OCI-M2 (cell line): ENCODE measurements around the gene FAM185A.
"Not testable (repeated sequence)": the region's sequence is repeated elsewhere in the genome, so short reads cannot be mapped to it uniquely, and the experiment has no call there.

Experiments used
- DNase-seq: peaks from one replicate; lab custom pipeline; 2025; ENCODE audit not compliant: unreplicated experiment; lab: John Stamatoyannopoulos, UW

FAM185A gene

DNA sequence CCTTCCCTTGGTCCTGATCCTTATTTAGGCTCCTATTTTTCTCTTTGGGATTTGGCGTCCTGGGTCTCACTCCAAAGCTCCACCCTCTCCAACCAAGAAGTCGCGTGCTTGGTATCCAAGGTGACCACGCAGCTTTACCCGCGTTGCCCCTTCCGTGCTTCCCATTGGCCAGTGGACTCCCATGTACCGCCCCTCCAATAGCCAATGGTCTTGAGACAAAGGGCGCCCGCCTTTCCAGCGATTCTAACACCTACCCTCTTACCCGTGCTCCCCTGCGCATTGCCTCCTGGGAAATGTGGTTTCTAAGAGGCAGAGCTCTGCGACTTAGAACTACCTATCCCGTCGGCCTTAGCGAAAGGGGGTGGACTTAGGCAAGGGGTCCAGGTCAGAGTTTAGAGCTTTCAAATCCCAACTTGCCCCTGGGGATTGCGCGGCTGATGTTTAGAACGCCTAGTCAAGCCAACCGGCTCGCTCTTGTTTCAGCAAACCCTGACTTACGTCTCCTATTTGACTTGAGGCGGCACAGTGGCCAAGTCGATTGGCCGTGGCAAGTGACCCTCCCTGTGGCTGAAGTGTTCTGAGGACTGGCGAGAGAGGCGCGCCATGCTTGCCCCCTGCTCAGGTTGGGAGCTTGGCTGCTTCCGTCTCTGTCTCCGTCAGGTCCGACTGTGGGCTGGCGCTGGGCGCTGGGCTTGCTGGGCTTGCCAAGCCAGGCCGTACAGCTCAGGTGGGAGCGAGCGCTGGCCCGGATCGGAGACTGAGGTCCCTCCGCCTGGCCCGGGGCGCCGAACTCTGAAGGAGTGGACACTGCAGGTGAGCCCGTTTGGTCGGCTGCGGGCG, at the start of gene FAM185A:
Gene FAM185A, plus strand, starts transcription at position 395 of the 840 bp plus-strand sequence. Its CDS starts 209 bp downstream, at position 604.
- peak; percentile 73 for DNase-seq

GRCh38 chr7:102713011-102713690, 35.6 kb upstream of the FAM185A start:
- not testable (repeated sequence) for DNase-seq

- DNase-seq: not testable (repeated sequence)
Measured at GRCh38 chr7:102713691-102714080, 35.1 kb upstream of the FAM185A start.

DNA sequence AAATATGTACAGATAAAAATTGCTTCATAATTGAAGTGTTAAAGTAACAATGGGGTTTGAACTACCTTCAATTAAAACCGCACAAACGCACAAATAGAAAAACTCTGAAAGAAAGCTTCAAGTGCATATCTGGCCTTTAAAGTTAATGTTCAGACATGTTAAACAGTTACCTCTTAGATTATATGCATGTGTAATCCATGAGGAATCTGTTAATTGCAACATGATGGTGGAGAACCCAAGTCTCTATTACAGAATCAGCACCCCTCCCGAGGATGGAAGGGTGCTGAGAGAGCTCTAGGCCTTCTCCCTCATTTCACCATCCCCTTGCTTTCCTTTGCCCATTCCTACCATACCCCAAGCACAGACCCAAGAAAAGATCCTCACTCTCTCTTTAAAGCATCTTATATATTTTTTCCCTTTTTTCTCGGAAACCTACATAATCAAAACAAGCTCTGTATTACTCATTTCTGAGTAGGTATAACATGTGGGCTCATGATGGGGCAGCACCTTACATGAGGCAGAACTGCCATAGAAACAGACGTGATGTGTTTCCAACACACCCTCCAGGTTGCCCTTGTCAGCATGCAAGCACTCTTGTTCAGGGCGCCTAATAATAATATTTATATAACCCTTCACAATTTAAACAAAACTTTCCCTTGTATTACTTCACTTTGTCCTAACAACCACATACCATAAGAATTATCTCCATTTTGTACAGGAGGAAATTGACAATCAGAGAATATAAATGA, 33.9 kb upstream of the FAM185A start:
- DNase-seq: not testable (repeated sequence)

DNA sequence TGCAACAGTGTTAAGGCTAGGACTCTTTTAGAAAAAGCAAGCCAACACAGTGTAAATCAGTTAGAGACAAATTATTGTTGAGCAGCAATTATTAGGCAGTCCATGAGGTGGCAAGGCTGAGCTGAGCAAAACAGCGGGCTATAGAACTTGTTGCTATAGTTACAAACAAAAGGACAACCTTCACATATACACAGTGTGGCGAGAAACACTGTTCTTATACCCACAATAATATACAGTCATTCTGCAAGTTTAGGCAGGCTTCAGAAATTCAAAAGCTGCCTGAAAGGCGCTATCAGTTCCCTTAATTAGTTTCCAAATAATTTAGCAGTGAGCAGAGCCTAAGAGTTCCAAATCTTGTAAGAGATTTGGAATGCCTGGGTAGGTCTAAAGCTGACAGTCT, 33.1 kb upstream of the FAM185A start:
- DNase-seq: not testable (repeated sequence)

GRCh38 chr7:102718491-102718890, 30.3 kb upstream of the FAM185A start:
- DNase-seq: not testable (repeated sequence)

DNA sequence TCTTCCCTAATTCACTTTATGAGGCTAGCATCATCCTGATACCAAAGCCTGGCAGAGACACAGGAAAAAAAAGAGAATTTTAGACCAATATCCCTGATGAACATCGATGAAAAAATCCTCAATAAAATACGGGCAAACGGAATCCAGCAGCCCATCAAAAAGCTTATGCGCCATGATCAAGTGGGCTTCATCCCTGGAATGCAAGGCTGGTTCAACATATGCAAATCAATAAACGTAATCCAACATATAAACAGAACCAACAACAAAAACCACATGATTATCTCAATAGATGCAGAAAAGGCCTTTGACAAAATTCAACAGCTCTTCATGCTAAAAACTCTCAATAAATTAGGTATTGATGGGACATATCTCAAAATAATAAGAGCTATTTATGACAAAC, 22.6 kb upstream of the FAM185A start:
- not testable (repeated sequence) for DNase-seq

GRCh38 chr7:102729670-102730069, 19.1 kb upstream of the FAM185A start:
- DNase-seq: not testable (repeated sequence)

DNA sequence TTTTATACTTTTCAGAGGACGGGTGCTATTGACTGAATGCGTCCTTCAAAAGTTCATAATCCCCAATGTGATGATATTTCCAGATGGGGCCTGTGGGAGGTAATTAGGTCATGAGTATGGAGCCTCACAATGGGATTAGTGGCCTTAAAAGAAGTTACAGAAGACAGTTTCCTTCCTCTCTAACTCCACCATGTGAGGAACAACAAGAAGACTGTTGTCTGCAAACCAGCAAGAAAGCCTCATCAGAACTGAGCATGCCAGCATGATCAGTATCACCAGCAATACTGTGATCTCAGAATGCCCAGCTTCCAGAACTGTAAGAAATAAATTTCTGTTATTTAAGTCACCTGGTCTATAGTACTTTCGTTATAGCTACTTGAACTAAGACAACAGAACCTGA, 18.4 kb upstream of the FAM185A start:
- not testable (repeated sequence) for DNase-seq

GRCh38 chr7:102742002-102742771, 6.6 kb upstream of the FAM185A start:
- not testable (repeated sequence) for DNase-seq

DNA sequence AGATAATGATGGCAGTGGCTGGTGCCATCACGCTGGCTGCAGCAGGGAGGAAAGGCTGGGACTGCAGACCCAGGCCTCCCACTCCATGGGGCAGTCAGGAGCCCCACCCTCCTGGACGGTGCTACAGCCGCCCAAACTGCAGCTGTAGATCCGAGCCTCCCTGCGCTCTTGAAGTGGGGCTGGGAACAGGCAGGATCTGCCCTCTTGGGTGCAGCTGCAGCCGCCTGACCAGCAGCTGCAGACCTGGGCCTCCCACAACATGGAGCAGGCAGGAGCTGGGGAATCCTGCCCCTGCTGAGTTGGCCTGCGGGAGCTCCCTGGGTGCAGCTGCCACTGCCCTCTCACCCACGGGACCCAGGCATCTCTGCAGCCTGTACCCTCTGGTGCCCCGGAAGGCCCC, 4.9 kb upstream of the FAM185A start:
- DNase-seq: not testable (repeated sequence)

- not testable (repeated sequence) for DNase-seq
Measured at GRCh38 chr7:102745494-102746288, 3.1 kb upstream of the FAM185A start.

DNA sequence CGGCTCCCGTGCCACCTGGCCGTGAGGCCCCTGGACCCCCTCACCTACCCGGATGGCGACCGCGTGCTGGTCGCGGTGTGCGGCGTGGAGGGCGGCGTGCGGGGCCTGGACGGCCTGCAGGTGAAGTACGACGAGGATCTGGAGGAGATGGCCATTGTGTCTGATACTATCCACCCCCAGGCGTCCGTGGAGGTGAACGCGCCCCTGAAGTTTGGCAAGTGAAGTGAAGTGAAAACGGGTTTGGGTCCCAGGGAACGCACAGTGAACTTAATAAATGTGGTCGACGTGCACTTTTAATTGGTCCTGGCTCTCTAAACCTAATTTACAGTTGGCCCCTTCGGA, 617 bp downstream of the FAM185A start:
- not testable (repeated sequence) for DNase-seq

GRCh38 chr7:102758227-102758626, 9.4 kb downstream of the FAM185A start:
- not testable (repeated sequence) for DNase-seq

GRCh38 chr7:102759934-102760333, 11.1 kb downstream of the FAM185A start:
- DNase-seq: not testable (repeated sequence)

DNA sequence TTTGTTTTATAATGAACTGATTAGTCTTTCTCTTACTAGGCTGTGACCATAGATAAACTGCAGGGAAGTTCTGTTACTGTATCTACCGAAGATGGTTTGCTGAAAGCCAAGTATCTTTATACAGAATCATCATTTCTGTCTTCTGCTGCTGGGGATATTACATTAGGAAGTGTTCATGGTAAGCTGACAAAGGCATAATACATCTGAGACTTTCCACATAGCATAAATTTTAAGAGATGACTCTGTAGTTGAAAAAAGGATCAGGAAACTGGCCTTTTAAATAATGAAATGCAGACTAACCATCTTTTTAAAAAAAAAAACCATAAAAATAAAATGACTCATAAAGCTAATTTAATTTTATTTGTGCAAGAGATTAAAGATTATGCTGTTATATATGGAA, 12.4 kb downstream of the FAM185A start:
- not testable (repeated sequence) for DNase-seq

- not testable (repeated sequence) for DNase-seq
Measured at GRCh38 chr7:102763295-102763905, 14.6 kb downstream of the FAM185A start.

- not testable (repeated sequence) for DNase-seq
Measured at GRCh38 chr7:102769657-102770192, 20.9 kb downstream of the FAM185A start.

DNA sequence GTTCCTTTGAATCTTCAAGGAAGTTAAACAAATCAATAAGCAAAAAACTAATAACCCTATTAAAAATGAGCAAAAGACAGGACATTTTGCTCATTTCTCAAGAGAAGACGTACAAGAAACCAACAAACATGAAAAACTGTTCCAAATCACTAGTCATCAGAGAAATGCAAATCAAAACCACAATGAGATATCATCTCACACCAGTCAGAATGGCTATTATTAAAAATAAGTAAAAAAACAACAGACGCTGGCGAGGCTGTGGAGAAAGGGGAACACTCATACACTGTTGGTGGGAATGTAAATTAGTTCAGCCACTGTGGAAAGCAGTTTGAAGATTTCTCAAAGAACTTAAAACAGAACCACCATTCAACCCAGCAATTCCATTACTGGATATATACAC, 21.7 kb downstream of the FAM185A start:
- DNase-seq: not testable (repeated sequence)
